Caco-2 (cell line): ENCODE measurements around the gene EMD. TPM values are rescaled to one million over a fixed set of nuclear protein-coding genes. Genes with fewer than 3 reads are reported as not detected.
A peak's percentile ranks its signal among the peaks of the same experiment; 100 is the strongest.

Experiments used
- BruUV-seq: library from RNA; stranded (reverse); fragments of 400-500 nt; replicated peaks from 2 replicates; lab custom pipeline; 2021; lab: Mats Ljungman, UMichigan
- CTCF ChIA-PET: fragments of 300-600 bp; sonication (Branson Sonifier 250); formaldehyde crosslinking; loops from one replicate; lab custom pipeline; 2022; ENCODE audit warnings: antibody characterized with exemption; lab: Charles Lee
- POLR2A ChIA-PET: fragments of 300-600 bp; sonication (Branson Sonifier 250); formaldehyde crosslinking; loops from one replicate; lab custom pipeline; 2022; ENCODE audit warnings: antibody characterized with exemption; lab: Charles Lee
- DNase-seq, 2 experiments: peaks; one replicate each; pipeline versions ENCODE4 v3.0.0 to v3.0.0-alpha.2; 2020 to 2022
- H3K27me3 ChIP-seq: replicated peaks from 2 replicates; pipeline ENCODE4 v1.6.0; 2011; ENCODE audit warnings: low read length; ENCODE audit not compliant: control insufficient read depth, insufficient read depth
- H3K36me3 ChIP-seq: 2 replicates; pipeline ENCODE4 v1.5.1; 2011; ENCODE audit warnings: low read length; ENCODE audit not compliant: control insufficient read depth, insufficient read depth
- H3K4me1 ChIP-seq: fragments of 250-450 bp; sonication (Bioruptor Pico); 2 replicates; pipeline ENCODE4 v1.5.1; 2020; ENCODE audit warnings: mild to moderate bottlenecking
- H3K4me3 ChIP-seq: 2 replicates; pipeline ENCODE4 v1.5.1; 2011; ENCODE audit warnings: low read depth, mild to moderate bottlenecking, control low read depth, low read length
- H3K9me3 ChIP-seq: fragments of 250-450 bp; sonication (Bioruptor Pico); 2 replicates; pipeline ENCODE4 v1.5.1; 2020; ENCODE audit warnings: mild to moderate bottlenecking, moderate library complexity
- H3K27ac Mint-ChIP-seq: one replicate; pipeline ENCODE4 v1.8.0; 2022; ENCODE audit warnings: mixed read lengths; ENCODE audit not compliant: unreplicated experiment
- H3K27me3 Mint-ChIP-seq: one replicate; pipeline ENCODE4 v1.8.0; 2022; ENCODE audit warnings: mixed read lengths; ENCODE audit not compliant: insufficient read depth, unreplicated experiment
- H3K36me3 Mint-ChIP-seq: one replicate; pipeline ENCODE4 v1.8.0; 2022; ENCODE audit warnings: mild to moderate bottlenecking, mixed read lengths; ENCODE audit not compliant: insufficient read depth, unreplicated experiment
- H3K4me1 Mint-ChIP-seq: one replicate; pipeline ENCODE4 v1.8.0; 2022; ENCODE audit warnings: low read depth, mixed read lengths; ENCODE audit not compliant: unreplicated experiment
- H3K4me3 Mint-ChIP-seq: one replicate; pipeline ENCODE4 v1.8.0; 2022; ENCODE audit warnings: mild to moderate bottlenecking, moderate library complexity, mixed read lengths; ENCODE audit not compliant: unreplicated experiment
- H3K9me3 Mint-ChIP-seq: one replicate; pipeline ENCODE4 v1.8.0; 2022; ENCODE audit warnings: mixed read lengths; ENCODE audit not compliant: unreplicated experiment
- CTCF ChIP-seq, 2 experiments: fragments of 200-600 bp in 1 of 2; IDR thresholded peaks; 1 replicate in 1 of 2; 2 replicates in 1 of 2; pipeline versions ENCODE4 v1.5.1 to v1.8.0; 2011 to 2022; ENCODE audit warnings: antibody characterized with exemption in 1 of 2, control low read depth in 1 of 2, inconsistent platforms in 1 of 2, low read depth in 1 of 2, low read length in 1 of 2, mild to moderate bottlenecking in 1 of 2, moderate library complexity in 1 of 2; ENCODE audit not compliant: insufficient read depth in 1 of 2, severe bottlenecking in 1 of 2, unreplicated experiment in 1 of 2
- intact Hi-C: fragments of 100-400 bp; cut with micrococcal nuclease; formaldehyde crosslinking; loops from one replicate; pipeline ENCODE4 v1.10.0; 2022; ENCODE audit not compliant: unreplicated experiment
- total RNA-seq: library from RNA; stranded (reverse); gene quantifications from 2 replicates; pipeline ENCODE4 v1.2.3, GENCODE V29; 2022

Gene EMD
- total RNA-seq, 1 experiment from 2014 or later = 70.1 TPM

GRCh38 chrX:154373340-154374306, 5.5 kb upstream of the EMD start:
- H3K4me1 Mint-ChIP-seq = no peaks in the 10 kb centered on the region
- H3K27me3 ChIP-seq = no peaks in the 10 kb centered on the region
- H3K9me3 ChIP-seq = no peaks in the 10 kb centered on the region
- H3K4me3 ChIP-seq = peak overlapping the region; percentile 55
- peaks cover 30% of the 10 kb centered on the region for H3K36me3 Mint-ChIP-seq
- TF ChIP-seq CTCF (IDR thresholded peaks at IDR 0.05; ENCODE audit: insufficient read depth in 1 of 2, low read depth in 1 of 2, low read length in 1 of 2, severe bottlenecking in 1 of 2, unreplicated experiment in 1 of 2) = peak; percentile 50 to 78
- ChIA-PET CTCF (interaction anchor here (0.5 to 2.0 kb wide), 17 partner anchors 8 to 174 kb away, joined by 3 to 18 read pairs (median 4); partner anchors contain the start of genes PLXNA3, RPL10 and SLC10A3), POLR2A (interaction anchor here (0.6 to 1.2 kb wide), 6 partner anchors 8 to 449 kb away, joined by 3 to 12 read pairs (median 4); partner anchors contain the start of genes LAGE3 and TAFAZZIN)
- H3K36me3 ChIP-seq = 0 out of 2 replicates have a peak, but pooled peaks cover 2% of the 10 kb centered on the region
- H3K27me3 Mint-ChIP-seq = no peaks in the 10 kb centered on the region
- intact Hi-C loops = loop anchor here (1.0 to 10.0 kb wide), 3 partner anchors 161 to 581 kb away; partner anchors contain the start of genes HCFC1, IDH3G, SSR4 and TMEM187
- peak overlapping the region; percentile 70 for H3K4me3 Mint-ChIP-seq
- peaks cover 14% of the 10 kb centered on the region for H3K4me1 ChIP-seq
- no peaks in the 10 kb centered on the region for H3K9me3 Mint-ChIP-seq
- BruUV-seq = TSS peak; percentile 26
- DNase-seq = peak; percentile 91 to 92
- H3K27ac Mint-ChIP-seq = peak overlapping the region; percentile 69

- Histone ChIP-seq H3K36me3 (0 out of 2 replicates have a peak, but pooled peaks cover 2% of the 10 kb centered on the region), H3K4me3 (peak within 1 kb of the TSS; percentile 55), H3K27me3 (no peaks in the 10 kb centered on the region), H3K4me1 (peaks cover 9% of the 10 kb centered on the region), H3K9me3 (no peaks in the 10 kb centered on the region)
- POLR2A ChIA-PET = interaction anchor here (0.6 to 1.1 kb wide), 3 partner anchors 20 to 153 kb away, joined by 3 to 4 read pairs (median 4); no protein-coding TSS in a partner anchor
- CTCF ChIA-PET = interaction anchor here (0.5 to 2.0 kb wide), 3 partner anchors 37 to 357 kb away, joined by 3 to 18 read pairs (median 6); no protein-coding TSS in a partner anchor
- no peaks in the 10 kb centered on the region for H3K4me1 Mint-ChIP-seq
- no TSS peak for BruUV-seq
- H3K4me3 Mint-ChIP-seq = peak within 1 kb of the TSS; percentile 70
- H3K9me3 Mint-ChIP-seq = no peaks in the 10 kb centered on the region
- DNase-seq = peak; percentile 72 to 79
- peak within 1 kb of the TSS; percentile 69 for H3K27ac Mint-ChIP-seq
- intact Hi-C loops = loop anchor here (5.0 to 10.0 kb wide), 2 partner anchors 400 to 582 kb away; partner anchors contain the start of genes HCFC1, IDH3G, SSR4 and TMEM187
- H3K36me3 Mint-ChIP-seq = peaks cover 33% of the 10 kb centered on the region
- no peaks in the 10 kb centered on the region for H3K27me3 Mint-ChIP-seq
- peak in 1 of 2 experiments; percentile 21 for TF ChIP-seq CTCF (IDR thresholded peaks at IDR 0.05; ENCODE audit: insufficient read depth in 1 of 2, low read depth in 1 of 2, low read length in 1 of 2, severe bottlenecking in 1 of 2, unreplicated experiment in 1 of 2)
Observed at GRCh38 chrX:154374313-154375155, 4.6 kb upstream of the EMD start, which contains the start of gene FLNA. TSS of gene FLNA (minus strand) at chrX:154374634. CDS start at chrX:154371245, 3,389 bp downstream.
